Fibroblast of lung (primary cell): ENCODE data around the gene EFNB2. TPM values are rescaled to one million over a fixed set of nuclear protein-coding genes. Genes with fewer than 3 reads are reported as not detected.
A peak's percentile ranks its signal among the peaks of the same experiment; 100 is the strongest.

ENCODE experiments used
- DNase-seq, 2 donors: peaks; one replicate each; pipeline versions ENCODE4 v3.0.0 to v3.0.0-alpha.2; 2010; ENCODE audit warnings: low read depth in 2 of 2
- H2AFZ ChIP-seq: 2 replicates; pipeline ENCODE4 v1.5.1; 2012; ENCODE audit warnings: low read length, control low read depth, inconsistent platforms
- H3K27ac ChIP-seq: 2 replicates; pipeline ENCODE4 v1.5.1; 2011; ENCODE audit warnings: low read length, control low read depth; ENCODE audit not compliant: insufficient read depth
- H3K27me3 ChIP-seq: 2 replicates; pipeline ENCODE4 v1.5.1; 2011; ENCODE audit warnings: mild to moderate bottlenecking, low read length; ENCODE audit not compliant: control insufficient read depth, insufficient read depth
- H3K36me3 ChIP-seq: 2 replicates; pipeline ENCODE4 v1.5.1; 2011; ENCODE audit warnings: low read length; ENCODE audit not compliant: control insufficient read depth, insufficient read depth
- H3K4me1 ChIP-seq: 2 replicates; pipeline ENCODE4 v1.5.1; 2011; ENCODE audit warnings: low read length; ENCODE audit not compliant: control insufficient read depth, insufficient read depth; ENCODE audit errors: extremely low read depth
- H3K4me2 ChIP-seq: 2 replicates; pipeline ENCODE4 v1.5.1; 2011; ENCODE audit warnings: low read length, control low read depth; ENCODE audit not compliant: insufficient read depth; ENCODE audit errors: extremely low read depth
- H3K4me3 ChIP-seq, 4 experiments: fragments of 200-600 bp in 1 of 4; sonication (generic) in 1 of 4; replicated peaks in 1 of 4; 2 replicates each; pipeline ENCODE4 v1.5.1; 2011 to 2016; ENCODE audit warnings: low read length in 4 of 4, low read depth in 3 of 4, mild to moderate bottlenecking in 3 of 4, control low read depth in 2 of 4, inconsistent platforms in 1 of 4, mixed read lengths in 1 of 4; ENCODE audit not compliant: insufficient read depth in 1 of 4; ENCODE audit errors: control extremely low read depth in 1 of 4
- H3K79me2 ChIP-seq: 2 replicates; pipeline ENCODE4 v1.5.1; 2012; ENCODE audit warnings: mild to moderate bottlenecking, low read length, inconsistent platforms; ENCODE audit not compliant: control insufficient read depth, insufficient read depth
- H3K9ac ChIP-seq: 2 replicates; pipeline ENCODE4 v1.5.1; 2011; ENCODE audit warnings: mild to moderate bottlenecking, low read length, control low read depth; ENCODE audit not compliant: insufficient read depth
- H3K9me3 ChIP-seq: 2 replicates; pipeline ENCODE4 v1.5.1; 2012; ENCODE audit warnings: low read depth, low read length; ENCODE audit not compliant: control insufficient read depth, insufficient read depth
- H4K20me1 ChIP-seq: 2 replicates; pipeline ENCODE4 v1.5.1; 2011; ENCODE audit warnings: low read length; ENCODE audit not compliant: control insufficient read depth, insufficient read depth; ENCODE audit errors: extremely low read depth
- EZH2 ChIP-seq: IDR thresholded peaks from 2 replicates; pipeline ENCODE4 v1.5.1; 2012; ENCODE audit warnings: low read length, control low read depth, mild to moderate bottlenecking; ENCODE audit errors: missing control alignments
- polyA plus RNA-seq, 2 donors: library from polyadenylated mRNA; depleted of rRNA in 1 of 2; stranded (reverse) in 1 of 2; unstranded in 1 of 2; fragments of >200 nt; gene quantifications; 2 replicates each; pipeline ENCODE4 v1.2.1, GENCODE V29; 2011 to 2012; ENCODE audit warnings: missing spikeins in 1 of 2
- total RNA-seq: library from RNA; depleted of rRNA; stranded (reverse); fragments of >200 nt; gene quantifications from 2 replicates; pipeline ENCODE4 v1.2.1, GENCODE V29; 2014
- TF ChIP-seq, protein P1 (sequence below), 2 donors: IDR thresholded peaks in 1 of 2; conservative IDR thresholded peaks in 1 of 2; 1 replicate in 1 of 2; 2 replicates in 1 of 2; pipeline ENCODE4 v1.5.1; 2011 to 2012; ENCODE audit warnings: low read length in 2 of 2, control low read depth in 1 of 2, inconsistent platforms in 1 of 2, low read depth in 1 of 2, mild to moderate bottlenecking in 1 of 2

The EFNB2 gene
- total and polyA plus RNA-seq, 2 donors (not counting 1 experiment from before 2014, with no cell fraction given): 13.5 to 20.0 TPM

DNA sequence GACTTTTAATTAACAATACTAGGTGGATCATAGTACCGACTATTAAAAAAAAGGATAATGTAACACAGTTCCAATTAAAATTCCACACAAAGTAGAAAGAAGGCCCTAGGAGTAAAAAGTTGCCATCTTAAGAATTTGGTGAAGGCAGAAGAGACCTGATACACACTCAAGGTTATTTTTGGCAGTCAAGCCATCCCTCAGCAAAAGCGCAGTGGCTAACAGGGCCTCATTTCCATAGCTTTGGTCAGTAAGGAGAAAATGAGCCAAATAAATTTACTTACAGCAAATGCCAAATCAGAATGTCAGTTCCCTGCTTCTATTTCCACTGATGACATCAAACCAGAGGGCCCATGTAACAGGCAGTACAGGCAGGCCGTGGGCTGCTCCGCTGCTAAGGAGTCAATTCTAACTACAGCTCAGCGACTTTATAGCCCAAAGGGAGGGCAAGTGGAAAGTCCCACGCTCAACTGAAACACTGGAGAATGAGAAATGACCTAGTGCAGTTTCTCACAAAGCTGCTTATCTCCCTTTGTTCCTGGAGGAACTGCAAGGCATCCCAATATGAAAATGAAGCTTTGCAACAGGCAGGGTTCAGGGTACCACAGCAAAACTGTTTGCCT lies 26.2 kb upstream of the EFNB2 start:
- Histone ChIP-seq H2AFZ (no peak overlapping the region), H3K79me2 (peaks cover 91% of the 10 kb centered on the region), H3K4me3 (no peak overlapping the region), H3K9me3 (no peaks in the 10 kb centered on the region), H3K4me1 (peaks cover 4% of the 10 kb centered on the region), H3K36me3 (peaks cover 1% of the 10 kb centered on the region), H3K9ac (no peak overlapping the region), H3K27me3 (no peaks in the 10 kb centered on the region), H4K20me1 (peaks cover 7% of the 10 kb centered on the region), H3K27ac (no peak overlapping the region), H3K4me2 (peak overlapping the region; percentile 54)
- TF ChIP-seq, protein P1, sequence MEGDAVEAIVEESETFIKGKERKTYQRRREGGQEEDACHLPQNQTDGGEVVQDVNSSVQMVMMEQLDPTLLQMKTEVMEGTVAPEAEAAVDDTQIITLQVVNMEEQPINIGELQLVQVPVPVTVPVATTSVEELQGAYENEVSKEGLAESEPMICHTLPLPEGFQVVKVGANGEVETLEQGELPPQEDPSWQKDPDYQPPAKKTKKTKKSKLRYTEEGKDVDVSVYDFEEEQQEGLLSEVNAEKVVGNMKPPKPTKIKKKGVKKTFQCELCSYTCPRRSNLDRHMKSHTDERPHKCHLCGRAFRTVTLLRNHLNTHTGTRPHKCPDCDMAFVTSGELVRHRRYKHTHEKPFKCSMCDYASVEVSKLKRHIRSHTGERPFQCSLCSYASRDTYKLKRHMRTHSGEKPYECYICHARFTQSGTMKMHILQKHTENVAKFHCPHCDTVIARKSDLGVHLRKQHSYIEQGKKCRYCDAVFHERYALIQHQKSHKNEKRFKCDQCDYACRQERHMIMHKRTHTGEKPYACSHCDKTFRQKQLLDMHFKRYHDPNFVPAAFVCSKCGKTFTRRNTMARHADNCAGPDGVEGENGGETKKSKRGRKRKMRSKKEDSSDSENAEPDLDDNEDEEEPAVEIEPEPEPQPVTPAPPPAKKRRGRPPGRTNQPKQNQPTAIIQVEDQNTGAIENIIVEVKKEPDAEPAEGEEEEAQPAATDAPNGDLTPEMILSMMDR (conservative IDR thresholded peaks at IDR 0.05 in 1 of 2, IDR thresholded peaks at IDR 0.05 in 1 of 2; ENCODE audit: low read depth in 1 of 2, low read length in 2 of 2): no peak
- TF ChIP-seq EZH2: no peak
- peak in 1 of 2 donors; percentile 64 for DNase-seq

DNA sequence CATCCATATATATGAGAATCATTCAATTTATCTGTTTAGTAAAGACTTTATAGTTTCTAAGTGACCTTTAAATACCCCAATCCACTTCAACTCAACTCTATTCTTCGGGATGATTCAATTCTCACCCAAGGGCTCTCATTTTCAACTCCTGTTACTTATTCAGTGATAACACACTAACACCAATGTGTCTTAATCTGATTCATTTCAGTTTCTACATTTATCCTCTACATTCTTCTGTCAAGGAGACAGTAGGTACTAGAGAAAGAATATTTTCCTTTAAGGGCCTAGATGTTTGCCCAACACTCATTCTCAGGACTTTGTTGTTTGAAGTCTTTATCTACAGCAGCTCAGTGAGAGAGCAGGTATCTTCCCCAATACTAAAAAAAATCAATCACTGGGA lies 25.4 kb upstream of the EFNB2 start:
- no peak for TF ChIP-seq EZH2
- TF ChIP-seq, protein P1 (conservative IDR thresholded peaks at IDR 0.05 in 1 of 2, IDR thresholded peaks at IDR 0.05 in 1 of 2; ENCODE audit: low read depth in 1 of 2, low read length in 2 of 2): no peak
- Histone ChIP-seq H3K27ac (no peak overlapping the region), H3K4me2 (no peak overlapping the region), H3K9ac (no peak overlapping the region), H3K36me3 (peaks cover 1% of the 10 kb centered on the region), H3K4me3 (no peak overlapping the region), H2AFZ (no peak overlapping the region), H3K27me3 (no peaks in the 10 kb centered on the region), H3K79me2 (peaks cover 87% of the 10 kb centered on the region), H3K9me3 (no peaks in the 10 kb centered on the region), H4K20me1 (peaks cover 7% of the 10 kb centered on the region), H3K4me1 (peaks cover 6% of the 10 kb centered on the region)
- no peak for DNase-seq

DNA sequence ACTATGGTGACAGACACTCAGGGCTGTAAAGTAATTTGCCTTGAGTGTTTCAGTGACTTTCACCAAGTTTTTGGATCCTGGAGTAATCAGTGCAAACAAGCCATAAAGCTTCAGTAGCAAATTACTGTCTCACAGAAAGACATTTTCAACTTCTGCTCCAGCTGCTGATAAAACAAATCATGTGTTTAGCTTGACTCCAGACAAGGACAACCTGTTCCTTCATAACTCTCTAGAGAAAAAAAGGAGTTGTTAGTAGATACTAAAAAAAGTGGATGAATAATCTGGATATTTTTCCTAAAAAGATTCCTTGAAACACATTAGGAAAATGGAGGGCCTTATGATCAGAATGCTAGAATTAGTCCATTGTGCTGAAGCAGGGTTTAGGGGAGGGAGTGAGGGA lies 23.1 kb upstream of the EFNB2 start:
- Histone ChIP-seq H3K27ac (no peak overlapping the region), H4K20me1 (peaks cover 3% of the 10 kb centered on the region), H3K4me2 (no peak overlapping the region), H3K4me1 (peaks cover 6% of the 10 kb centered on the region), H3K36me3 (peaks cover 5% of the 10 kb centered on the region), H3K9me3 (no peaks in the 10 kb centered on the region), H3K4me3 (no peak overlapping the region), H3K79me2 (peaks cover 87% of the 10 kb centered on the region), H3K27me3 (no peaks in the 10 kb centered on the region), H2AFZ (no peak overlapping the region), H3K9ac (no peak overlapping the region)
- DNase-seq: no peak
- TF ChIP-seq, protein P1 (conservative IDR thresholded peaks at IDR 0.05 in 1 of 2, IDR thresholded peaks at IDR 0.05 in 1 of 2; ENCODE audit: low read depth in 1 of 2, low read length in 2 of 2): no peak
- TF ChIP-seq EZH2: no peak
